GM18867 (cell line): Measurements from ENCODE around the gene GALNT15.

ENCODE experiments used
- ATAC-seq: cut with Tn5 transposase; IDR thresholded peaks from one replicate; pipeline ENCODE4 v1.9.1; 2021; ENCODE audit warnings: mild to moderate bottlenecking, moderate library complexity; ENCODE audit not compliant: unreplicated experiment

The GALNT15 gene

DNA sequence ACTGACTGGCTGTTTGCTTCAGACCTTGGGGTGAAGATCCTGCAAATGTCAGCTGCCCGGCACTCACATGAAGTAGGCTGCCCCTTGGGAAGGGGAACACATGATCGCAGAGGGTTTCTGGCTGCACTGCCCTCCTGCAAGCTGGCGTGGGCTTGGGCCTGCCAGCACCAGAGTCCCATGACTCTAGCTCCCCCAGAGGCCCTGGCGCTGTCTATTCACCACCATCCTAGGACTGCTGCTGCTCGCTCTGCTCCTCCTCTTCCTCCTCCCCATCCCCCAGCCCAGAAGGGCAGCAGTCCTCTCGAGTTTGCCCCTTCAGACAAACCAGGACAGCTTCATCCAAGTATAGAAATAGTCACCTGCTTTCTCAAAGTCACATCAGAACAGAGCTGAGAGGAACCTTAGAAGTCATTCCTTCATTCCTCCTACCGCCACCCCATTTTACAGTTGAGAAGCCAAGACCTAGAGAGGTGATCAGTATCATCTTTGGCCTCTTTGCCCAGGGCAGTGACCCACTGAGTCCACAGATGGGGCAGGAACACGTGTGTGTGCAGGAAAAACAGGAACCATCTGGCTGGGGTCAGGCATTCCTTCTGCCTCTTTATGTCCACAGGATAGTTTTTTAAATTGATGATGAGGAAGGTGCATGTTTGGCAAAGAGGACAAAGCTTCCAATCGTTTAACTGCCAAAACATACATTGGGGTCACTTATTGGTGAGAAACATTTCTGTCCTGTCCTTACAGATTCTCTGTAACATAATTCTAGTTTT, 77.0 kb downstream of the GALNT15 start:
- ATAC-seq: no peak

DNA sequence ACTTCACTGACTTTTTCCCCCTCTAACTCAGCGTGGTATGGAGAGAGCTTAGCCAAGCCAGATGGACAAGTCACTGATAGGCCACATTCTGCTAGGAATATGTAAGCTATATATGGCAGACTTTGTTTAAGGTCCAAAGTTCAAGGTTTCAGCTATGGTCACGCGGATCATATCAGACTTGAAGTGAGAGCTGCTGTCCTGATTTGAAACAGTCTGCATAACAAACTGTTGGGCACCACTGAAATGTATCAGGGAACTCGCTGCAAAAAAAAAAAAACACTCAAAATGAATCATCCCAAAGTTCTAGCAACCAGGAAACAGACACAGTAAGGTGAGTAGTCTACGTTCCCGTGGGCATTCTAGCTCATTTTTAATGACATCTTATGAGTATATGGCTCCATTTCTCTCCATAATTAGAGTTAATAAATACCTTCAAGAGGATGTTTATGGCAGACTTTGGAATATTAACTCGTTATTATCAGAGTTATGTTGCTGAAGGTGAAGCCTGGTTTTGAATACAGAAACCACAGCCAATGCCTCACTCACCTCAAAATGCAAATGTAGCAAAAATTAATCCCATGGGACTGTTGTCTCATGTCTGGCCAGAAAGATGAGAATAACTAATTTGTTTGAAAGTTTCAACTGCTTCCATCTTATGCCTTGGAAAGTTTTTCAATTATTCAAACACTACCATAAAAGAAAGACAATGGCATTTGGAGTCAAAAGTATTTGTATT, 77.9 kb downstream of the GALNT15 start:
- ATAC-seq: peak; percentile 41

GRCh38 chr3:16252988-16253387, 78.5 kb downstream of the GALNT15 start:
- ATAC-seq: no peak

DNA sequence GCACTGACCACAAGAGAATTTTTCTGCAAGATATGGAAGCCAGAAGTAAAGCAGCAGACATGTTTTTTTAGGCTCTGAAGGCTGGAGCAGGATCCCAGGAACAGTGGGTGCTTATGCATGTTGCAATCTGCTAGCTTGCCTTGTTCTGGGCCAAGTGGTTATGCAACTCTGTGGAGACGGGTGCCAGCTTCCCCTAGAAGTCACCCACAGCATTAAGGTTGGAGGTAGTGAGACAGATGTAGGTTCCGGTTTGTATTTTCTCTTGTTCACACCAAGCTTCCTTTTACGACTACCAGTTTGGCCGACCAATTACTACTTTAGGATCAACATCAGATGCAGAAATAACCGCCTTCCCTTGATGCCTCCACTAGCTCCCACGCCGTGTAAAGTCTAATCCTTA, 79.1 kb downstream of the GALNT15 start:
- no peak for ATAC-seq

DNA sequence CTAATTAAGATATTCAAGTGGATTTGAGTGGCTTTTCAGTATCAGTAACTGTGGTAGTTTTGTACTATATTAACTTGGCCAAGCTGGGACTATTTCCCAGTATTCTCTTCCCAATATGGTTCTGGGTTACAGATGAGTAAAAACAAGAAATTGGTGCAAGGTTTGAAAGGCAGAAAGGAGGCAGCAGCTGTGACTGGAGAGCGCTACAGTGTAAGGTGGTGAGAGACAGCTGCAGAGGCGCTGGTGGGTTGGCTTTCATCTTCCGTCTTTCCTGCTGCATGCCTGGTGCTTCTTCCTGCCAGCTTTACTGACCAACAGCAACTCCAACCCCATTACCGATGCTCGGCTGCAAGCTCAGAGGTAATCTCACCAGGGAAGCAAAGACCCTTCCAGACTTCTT, 80.4 kb downstream of the GALNT15 start:
- no peak for ATAC-seq

DNA sequence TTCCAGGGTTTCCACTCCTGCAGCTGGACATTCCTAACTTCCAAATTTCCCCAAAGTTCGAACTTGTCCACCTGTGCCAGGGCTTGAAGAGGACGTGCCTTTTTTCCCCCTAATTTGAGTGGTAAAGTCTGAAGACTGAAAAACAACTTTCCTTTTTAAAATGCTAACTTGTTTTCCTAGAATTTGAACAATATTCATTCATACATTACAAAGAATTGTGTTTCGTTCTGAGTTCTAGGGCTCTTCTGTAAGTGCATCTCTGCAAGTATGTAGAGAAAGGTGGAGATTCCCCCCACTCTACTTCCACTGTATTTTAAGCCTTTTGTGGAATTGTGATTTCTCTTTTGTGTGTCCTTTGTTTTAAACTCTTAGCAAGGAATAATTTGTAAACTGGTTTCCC, 80.8 kb downstream of the GALNT15 start:
- ATAC-seq: no peak

DNA sequence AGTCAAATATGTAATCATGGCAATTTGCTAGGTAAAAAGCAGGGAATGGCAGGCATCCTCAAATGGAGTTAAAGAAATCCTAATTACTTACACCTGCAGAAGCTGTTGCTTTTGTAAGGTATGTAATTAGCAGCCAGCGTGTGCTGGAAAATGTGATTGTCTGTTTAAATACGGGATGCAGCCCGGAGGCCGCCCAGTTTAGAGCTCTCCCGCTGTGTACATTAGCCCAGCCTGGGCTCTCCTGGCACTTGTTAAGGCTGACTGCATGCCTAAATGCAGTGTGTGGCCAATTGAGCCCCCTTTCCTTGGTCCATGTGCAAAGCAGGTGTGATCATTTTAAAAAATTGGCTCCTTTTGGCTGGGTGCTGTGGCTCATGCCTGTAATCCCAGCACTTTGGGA, 81.2 kb downstream of the GALNT15 start:
- no peak for ATAC-seq

GRCh38 chr3:16257309-16257708, 82.8 kb downstream of the GALNT15 start:
- no peak for ATAC-seq

GRCh38 chr3:16258177-16258576, 83.7 kb downstream of the GALNT15 start:
- no peak for ATAC-seq

GRCh38 chr3:16258866-16259265, 84.4 kb downstream of the GALNT15 start:
- no peak for ATAC-seq

- no peak for ATAC-seq
Observed at GRCh38 chr3:16260046-16260445, 85.6 kb downstream of the GALNT15 start.

- ATAC-seq: no peak
Observed at GRCh38 chr3:16262174-16262573, 87.7 kb downstream of the GALNT15 start.

DNA sequence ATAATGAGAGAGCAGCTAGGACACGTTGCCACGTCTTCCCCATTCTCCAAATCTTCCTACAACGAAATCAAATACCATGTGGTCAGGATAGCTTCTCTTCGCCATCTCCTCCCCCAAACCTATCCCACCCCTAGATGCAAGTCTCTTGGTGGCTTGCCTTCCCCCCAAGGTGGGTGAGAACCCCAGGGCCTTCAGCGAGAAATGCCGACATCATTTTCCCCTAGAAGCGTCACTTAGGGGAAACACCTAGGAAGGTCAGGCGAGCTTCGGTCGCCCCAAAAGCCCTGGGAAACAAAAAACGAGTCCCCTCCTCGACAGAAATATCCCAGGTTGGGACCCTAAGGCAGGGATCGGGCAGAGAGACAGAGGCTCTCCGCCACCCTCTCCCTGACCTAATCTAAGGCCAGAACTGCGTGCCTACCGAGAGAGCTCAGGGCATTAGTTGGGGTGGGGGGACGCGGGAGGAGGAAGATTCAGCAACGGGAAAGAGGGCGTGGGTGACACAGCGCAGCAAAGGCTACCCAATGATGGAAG, 89.8 kb downstream of the GALNT15 start:
- peak; percentile 2 for ATAC-seq

DNA sequence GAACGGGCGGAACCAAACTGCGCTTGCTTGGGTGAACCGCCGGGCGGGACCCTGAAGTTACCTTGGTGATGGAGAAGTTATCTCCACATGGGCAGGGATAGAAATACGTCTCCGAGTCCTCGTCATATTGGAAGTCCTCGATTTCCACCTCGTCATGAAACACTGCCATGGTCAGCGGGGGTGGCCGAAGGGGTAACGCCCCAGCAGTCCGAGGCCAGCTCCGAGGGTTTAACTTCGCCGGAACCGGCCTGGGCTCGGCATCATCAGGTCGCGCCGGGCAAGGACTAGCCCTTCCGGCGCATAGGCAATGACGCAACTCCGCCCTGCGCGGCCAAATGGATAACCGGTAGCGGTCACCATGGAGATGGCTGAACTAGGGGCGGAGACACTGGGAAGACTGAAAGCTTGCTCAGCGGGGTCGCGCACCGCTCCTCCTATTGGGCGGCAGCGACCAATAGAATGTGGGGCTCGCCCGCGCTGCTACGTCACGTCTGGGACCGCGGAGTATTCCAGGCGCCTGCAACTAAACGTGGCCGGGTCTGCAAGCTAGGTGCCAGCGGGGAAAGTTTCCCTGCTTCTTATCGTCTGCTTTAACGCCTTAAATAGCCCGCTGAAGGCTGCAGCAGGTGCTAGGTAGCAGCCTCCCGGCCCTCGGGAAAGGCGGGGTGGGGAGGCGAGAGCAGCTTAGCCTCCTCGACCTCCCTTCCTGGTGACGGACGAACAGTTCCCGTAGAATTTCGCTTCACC, 90.4 kb downstream of the GALNT15 start, which contains the start of the genes DPH3 and OXNAD1:
TSS of gene DPH3 (minus strand) at position 236 of the 747 bp plus-strand sequence. CDS start at position 169, 67 bp downstream.
TSS of gene OXNAD1 (plus strand) at position 505 of the 747 bp plus-strand sequence. CDS start 5,741 bp downstream, outside the sequence.
- ATAC-seq: peak; percentile 98

- ATAC-seq: no peak
Observed at GRCh38 chr3:16265455-16265786, 90.9 kb downstream of the GALNT15 start.

GRCh38 chr3:16266714-16267113, 92.2 kb downstream of the GALNT15 start:
- no peak for ATAC-seq

DNA sequence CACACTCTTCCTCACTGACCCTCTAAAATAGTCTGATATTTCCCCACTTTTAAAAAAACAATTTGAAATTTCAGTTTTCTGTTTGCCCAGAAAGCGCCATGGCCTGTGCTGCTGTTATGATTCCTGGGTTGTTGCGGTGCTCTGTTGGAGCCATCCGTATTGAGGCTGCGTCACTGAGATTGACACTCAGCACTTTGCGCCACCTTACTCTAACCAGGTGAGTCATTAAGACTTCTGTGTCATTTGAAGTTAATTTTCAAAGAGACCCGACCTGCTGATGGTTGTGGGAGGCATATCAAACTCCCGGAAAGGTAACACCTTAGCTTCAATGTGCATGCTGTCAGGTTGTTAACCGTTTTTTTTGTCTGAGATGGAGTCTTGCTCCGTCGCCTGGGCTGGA, 96.4 kb downstream of the GALNT15 start:
- ATAC-seq: no peak

- ATAC-seq: no peak
Observed at GRCh38 chr3:16272588-16272987, 98.1 kb downstream of the GALNT15 start.

- no peak for ATAC-seq
Observed at GRCh38 chr3:16273867-16274266, 99.4 kb downstream of the GALNT15 start.

DNA sequence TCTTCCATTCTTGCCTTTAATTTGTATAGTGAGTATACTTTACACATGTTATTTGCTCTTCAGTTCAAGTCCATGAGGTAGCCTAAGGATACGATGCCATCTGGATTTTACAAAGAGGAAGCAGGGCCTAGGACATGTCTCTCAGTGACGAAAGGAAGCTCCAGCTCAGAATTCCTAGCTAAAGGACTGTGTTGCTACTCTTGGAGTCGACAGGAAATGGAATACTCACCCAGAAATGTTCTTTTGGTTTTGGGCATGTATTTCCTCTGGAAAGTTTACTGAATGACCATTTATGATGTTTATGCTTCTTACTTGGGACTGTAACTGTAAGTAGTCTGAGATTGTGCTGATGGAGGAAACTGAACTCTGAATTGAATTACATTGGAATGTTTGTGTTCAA, 103.0 kb downstream of the GALNT15 start:
- no peak for ATAC-seq
